Measurements from ENCODE around the gene OR8G5. TPM values are rescaled to one million over a fixed set of nuclear protein-coding genes. Genes with fewer than 3 reads are reported as not detected.
"Not testable (repeated sequence)": the region's sequence is repeated elsewhere in the genome, so short reads cannot be mapped to it uniquely, and the experiment has no call there.

Gene OR8G5
- polyA plus RNA-seq, 1 donor from 2014 or later, result not detected

- TF ChIP-seq RAD21 (conservative IDR thresholded peaks at IDR 0.05) (no peak), MXI1 (conservative IDR thresholded peaks at IDR 0.05; ENCODE audit: poor library complexity, severe bottlenecking) (no peak), EZH2 (IDR thresholded peaks at IDR 0.05; ENCODE audit: borderline replicate concordance, insufficient read depth, low read length, poor library complexity, severe bottlenecking) (no peak), TAF1 (IDR thresholded peaks at IDR 0.05; ENCODE audit: low read depth) (no peak), CTCF (IDR thresholded peaks at IDR 0.05; ENCODE audit: poor library complexity, severe bottlenecking) (no peak), SMC3 (conservative IDR thresholded peaks at IDR 0.05; ENCODE audit: poor library complexity) (no peak)
- no peaks in the 10 kb centered on the region for H3K27me3 ChIP-seq (ENCODE audit: insufficient read depth, low read depth, low read length)
- no peaks in the 10 kb centered on the region for H3K36me3 ChIP-seq (ENCODE audit: insufficient read depth, low read length)
- H3K27ac ChIP-seq (ENCODE audit: low read length), result no peak overlapping the region
- no peaks in the 10 kb centered on the region for H3K9me2 ChIP-seq (ENCODE audit: insufficient read depth, low read length)
- H3K9me3 ChIP-seq (ENCODE audit: low read length), result no peaks in the 10 kb centered on the region
- H2AFZ ChIP-seq (ENCODE audit: low read depth, low read length), result no peak overlapping the region
- no peak overlapping the region for H3K4me2 ChIP-seq (ENCODE audit: low read length)
- H3F3A ChIP-seq (ENCODE audit: insufficient read depth, low read length, poor library complexity, severe bottlenecking), result no peaks in the 10 kb centered on the region
- H4K20me1 ChIP-seq (ENCODE audit: insufficient read depth), result no peaks in the 10 kb centered on the region
- H3K79me2 ChIP-seq (replicated peaks; ENCODE audit: insufficient read depth, low read length), result no peaks in the 10 kb centered on the region
- H3K4me3 ChIP-seq (ENCODE audit: low read length), result no peak overlapping the region
- H3K9ac ChIP-seq (ENCODE audit: low read length), result no peak overlapping the region
These were observed 42.1 kb upstream of the OR8G5 start for GRCh38 chr11:124214027-124214426.

GRCh38 chr11:124219126-124219525 is 37.0 kb upstream of the OR8G5 start:
- Histone ChIP-seq H3K79me2 (replicated peaks; ENCODE audit: insufficient read depth, low read length) (no peaks in the 10 kb centered on the region), H3K36me3 (ENCODE audit: insufficient read depth, low read length) (no peaks in the 10 kb centered on the region), H4K20me1 (ENCODE audit: insufficient read depth) (no peaks in the 10 kb centered on the region), H3K9ac (ENCODE audit: low read length) (no peak overlapping the region), H3K27ac (ENCODE audit: low read length) (no peak overlapping the region), H3K27me3 (ENCODE audit: insufficient read depth, low read depth, low read length) (no peaks in the 10 kb centered on the region), H3K9me2 (ENCODE audit: insufficient read depth, low read length) (no peaks in the 10 kb centered on the region), H3K4me2 (ENCODE audit: low read length) (no peak overlapping the region), H3F3A (ENCODE audit: insufficient read depth, low read length, poor library complexity, severe bottlenecking) (no peaks in the 10 kb centered on the region), H2AFZ (ENCODE audit: low read depth, low read length) (no peak overlapping the region), H3K4me3 (ENCODE audit: low read length) (no peak overlapping the region), H3K9me3 (ENCODE audit: low read length) (no peaks in the 10 kb centered on the region)
- TF ChIP-seq POLR2AphosphoS5 (IDR thresholded peaks at IDR 0.05) (no peak), MXI1 (conservative IDR thresholded peaks at IDR 0.05; ENCODE audit: poor library complexity, severe bottlenecking) (no peak), RAD21 (conservative IDR thresholded peaks at IDR 0.05) (no peak)

- Histone ChIP-seq H3K79me2 (replicated peaks; ENCODE audit: insufficient read depth, low read length) (no peaks in the 10 kb centered on the region), H3K27me3 (ENCODE audit: insufficient read depth, low read depth, low read length) (no peaks in the 10 kb centered on the region), H3F3A (ENCODE audit: insufficient read depth, low read length, poor library complexity, severe bottlenecking) (no peaks in the 10 kb centered on the region), H3K4me3 (ENCODE audit: low read length) (no peak overlapping the region), H3K27ac (ENCODE audit: low read length) (no peak overlapping the region), H4K20me1 (ENCODE audit: insufficient read depth) (no peaks in the 10 kb centered on the region), H3K36me3 (ENCODE audit: insufficient read depth, low read length) (no peaks in the 10 kb centered on the region), H3K9ac (ENCODE audit: low read length) (no peak overlapping the region), H3K4me2 (ENCODE audit: low read length) (no peak overlapping the region), H3K9me2 (ENCODE audit: insufficient read depth, low read length) (no peaks in the 10 kb centered on the region), H2AFZ (ENCODE audit: low read depth, low read length) (no peak overlapping the region), H3K9me3 (ENCODE audit: low read length) (no peaks in the 10 kb centered on the region)
- TF ChIP-seq CTCF (IDR thresholded peaks at IDR 0.05; ENCODE audit: poor library complexity, severe bottlenecking) (no peak), REST (IDR thresholded peaks at IDR 0.05; ENCODE audit: borderline replicate concordance) (no peak), EP300 (conservative IDR thresholded peaks at IDR 0.05; ENCODE audit: poor library complexity, severe bottlenecking) (no peak), SMC3 (conservative IDR thresholded peaks at IDR 0.05; ENCODE audit: poor library complexity) (no peak), TAF1 (IDR thresholded peaks at IDR 0.05; ENCODE audit: low read depth) (no peak), POLR2AphosphoS5 (IDR thresholded peaks at IDR 0.05) (no peak), EZH2 (IDR thresholded peaks at IDR 0.05; ENCODE audit: borderline replicate concordance, insufficient read depth, low read length, poor library complexity, severe bottlenecking) (no peak), MXI1 (conservative IDR thresholded peaks at IDR 0.05; ENCODE audit: poor library complexity, severe bottlenecking) (no peak), RAD21 (conservative IDR thresholded peaks at IDR 0.05) (no peak)
These were observed 33.8 kb upstream of the OR8G5 start for GRCh38 chr11:124222407-124222806.

- not testable (repeated sequence) for H3K27ac ChIP-seq (ENCODE audit: low read length); H3K36me3 ChIP-seq (ENCODE audit: insufficient read depth, low read length); H3K9ac ChIP-seq (ENCODE audit: low read length); H3K27me3 ChIP-seq (ENCODE audit: insufficient read depth, low read depth, low read length); H3K9me3 ChIP-seq (ENCODE audit: low read length); H3F3A ChIP-seq (ENCODE audit: insufficient read depth, low read length, poor library complexity, severe bottlenecking); H4K20me1 ChIP-seq (ENCODE audit: insufficient read depth); H2AFZ ChIP-seq (ENCODE audit: low read depth, low read length); H3K4me2 ChIP-seq (ENCODE audit: low read length); H3K4me3 ChIP-seq (ENCODE audit: low read length); H3K79me2 ChIP-seq (replicated peaks; ENCODE audit: insufficient read depth, low read length); H3K9me2 ChIP-seq (ENCODE audit: insufficient read depth, low read length)
These were observed 31.4 kb upstream of the OR8G5 start for GRCh38 chr11:124224618-124225423.

All from neural cell (in vitro differentiated cells).